GM18868 (cell line): ENCODE data around the gene MRE11.
"Not testable (repeated sequence)": the region's sequence is repeated elsewhere in the genome, so short reads cannot be mapped to it uniquely, and the experiment has no call there.

Experiments used
- ATAC-seq: cut with Tn5 transposase; IDR thresholded peaks from one replicate; pipeline ENCODE4 v1.9.1; 2021; ENCODE audit warnings: mild to moderate bottlenecking, moderate library complexity; ENCODE audit not compliant: unreplicated experiment

The MRE11 gene

GRCh38 chr11:94507485-94507884 is 13.8 kb upstream of the MRE11 start:
- no peak for ATAC-seq

- not testable (repeated sequence) for ATAC-seq
Observed at GRCh38 chr11:94506513-94506912, 12.9 kb upstream of the MRE11 start.

GRCh38 chr11:94504689-94505293 is 11.1 kb upstream of the MRE11 start:
- ATAC-seq, result peak; percentile 58

- ATAC-seq, result no peak
Observed at GRCh38 chr11:94501522-94501921, 7.9 kb upstream of the MRE11 start.

- ATAC-seq, result no peak
Observed at GRCh38 chr11:94500181-94500580, 6.5 kb upstream of the MRE11 start.

GRCh38 chr11:94494126-94494680 is 559 bp upstream of the MRE11 start:
- peak; percentile 64 for ATAC-seq

GRCh38 chr11:94486068-94486467 is 7.6 kb downstream of the MRE11 start:
- no peak for ATAC-seq

- ATAC-seq, result no peak
Observed at GRCh38 chr11:94481342-94481741, 12.3 kb downstream of the MRE11 start.

- no peak for ATAC-seq
Observed at GRCh38 chr11:94477624-94478023, 16.0 kb downstream of the MRE11 start.

- peak; percentile 79 for ATAC-seq
Observed at GRCh38 chr11:94472916-94473799, 20.5 kb downstream of the MRE11 start.

GRCh38 chr11:94469416-94469815 is 24.2 kb downstream of the MRE11 start:
- peak; percentile 91 for ATAC-seq

- ATAC-seq, result no peak
Observed at GRCh38 chr11:94459576-94459975, 34.1 kb downstream of the MRE11 start.

- peak; percentile 70 for ATAC-seq
Observed at GRCh38 chr11:94457118-94458029, 36.3 kb downstream of the MRE11 start.

GRCh38 chr11:94455861-94456260 is 37.8 kb downstream of the MRE11 start:
- ATAC-seq, result no peak

- ATAC-seq, result no peak
Observed at GRCh38 chr11:94454301-94454700, 39.3 kb downstream of the MRE11 start.

- ATAC-seq, result no peak
Observed at GRCh38 chr11:94452988-94453387, 40.7 kb downstream of the MRE11 start.

- no peak for ATAC-seq
Observed at GRCh38 chr11:94450048-94450447, 43.6 kb downstream of the MRE11 start.

- ATAC-seq, result no peak
Observed at GRCh38 chr11:94449437-94449836, 44.2 kb downstream of the MRE11 start.

GRCh38 chr11:94449029-94449428 is 44.6 kb downstream of the MRE11 start:
- ATAC-seq, result no peak

GRCh38 chr11:94447149-94447548 is 46.5 kb downstream of the MRE11 start:
- ATAC-seq, result no peak

GRCh38 chr11:94445641-94446040 is 48.0 kb downstream of the MRE11 start:
- ATAC-seq, result no peak
